ENCODE data around the gene PPIG.
A peak's percentile ranks its signal among the peaks of the same experiment; 100 is the strongest.
"Not testable (repeated sequence)": the region's sequence is repeated elsewhere in the genome, so short reads cannot be mapped to it uniquely, and the experiment has no call there.

PPIG gene

GRCh38 chr2:169598982-169599381 is 14.8 kb downstream of the PPIG start:
- DNase-seq, result no peak

- no peak for DNase-seq
Observed at GRCh38 chr2:169599568-169599967, 15.4 kb downstream of the PPIG start.

- no peak for DNase-seq
Observed at GRCh38 chr2:169609264-169609663, 25.1 kb downstream of the PPIG start.

- no peak for DNase-seq
Observed at GRCh38 chr2:169613876-169614275, 29.7 kb downstream of the PPIG start.

GRCh38 chr2:169615982-169616381 is 31.8 kb downstream of the PPIG start:
- not testable (repeated sequence) for DNase-seq

GRCh38 chr2:169619946-169620345 is 35.8 kb downstream of the PPIG start:
- DNase-seq, result no peak

- no peak for DNase-seq
Observed at GRCh38 chr2:169620509-169620908, 36.4 kb downstream of the PPIG start.

- DNase-seq, result peak in 1 of 2 donors; percentile 13
Observed at GRCh38 chr2:169623235-169623634, 39.1 kb downstream of the PPIG start.

GRCh38 chr2:169625781-169626180 is 41.6 kb downstream of the PPIG start:
- no peak for DNase-seq

- DNase-seq, result no peak
Observed at GRCh38 chr2:169636440-169637097, 52.4 kb downstream of the PPIG start.

- DNase-seq, result no peak
Observed at GRCh38 chr2:169637620-169638019, 53.5 kb downstream of the PPIG start.

GRCh38 chr2:169640104-169640503 is 56.0 kb downstream of the PPIG start:
- DNase-seq, result no peak

GRCh38 chr2:169641464-169641863 is 57.3 kb downstream of the PPIG start:
- DNase-seq, result no peak

- DNase-seq, result no peak
Observed at GRCh38 chr2:169644173-169644572, 60.0 kb downstream of the PPIG start.

- no peak for DNase-seq
Observed at GRCh38 chr2:169647496-169647895, 63.3 kb downstream of the PPIG start.

- no peak for DNase-seq
Observed at GRCh38 chr2:169649278-169649677, 65.1 kb downstream of the PPIG start.

- DNase-seq, result no peak
Observed at GRCh38 chr2:169653636-169654035, 69.5 kb downstream of the PPIG start.

GRCh38 chr2:169656164-169656563 is 72.0 kb downstream of the PPIG start:
- no peak for DNase-seq

- no peak for DNase-seq
Observed at GRCh38 chr2:169658877-169659276, 74.7 kb downstream of the PPIG start.

GRCh38 chr2:169659320-169659719 is 75.2 kb downstream of the PPIG start:
- peak in 1 of 2 donors; percentile 60 for DNase-seq

- no peak for DNase-seq
Observed at GRCh38 chr2:169661265-169661664, 77.1 kb downstream of the PPIG start.

- no peak for DNase-seq
Observed at GRCh38 chr2:169662744-169663143, 78.6 kb downstream of the PPIG start.

- no peak for DNase-seq
Observed at GRCh38 chr2:169663247-169663646, 79.1 kb downstream of the PPIG start.

- DNase-seq, result no peak
Observed at GRCh38 chr2:169664600-169664977, 80.4 kb downstream of the PPIG start.
